ENCODE measurements around the gene FARP1.

DNA sequence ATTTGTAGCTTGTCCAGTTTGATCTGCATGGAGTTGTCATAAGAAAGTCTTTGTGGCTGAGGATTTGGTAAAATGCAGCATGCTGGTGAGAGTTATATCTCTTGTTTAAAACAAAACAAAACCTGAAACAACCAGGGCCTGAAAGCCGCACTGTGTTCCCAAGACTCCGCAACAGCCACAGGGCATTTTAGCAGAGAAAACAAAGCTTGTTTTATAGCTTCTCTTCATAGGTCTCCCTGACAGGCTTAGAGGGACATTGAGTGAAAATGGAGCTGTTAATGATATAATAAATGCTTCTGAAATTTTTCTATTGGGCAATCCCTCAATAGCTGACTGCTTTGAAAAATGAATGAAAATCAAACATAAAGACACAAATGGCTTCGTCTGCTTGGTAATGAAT is 182.8 kb downstream of the FARP1 start:
- TF ChIP-seq ZNF202 (tag by site-specific recombination; IDR thresholded peaks at IDR 0.05; ENCODE audit: borderline replicate concordance): no peak
- TF ChIP-seq BCL11B (tag by site-specific recombination; IDR thresholded peaks at IDR 0.05; ENCODE audit: low read depth): no peak
- TF ChIP-seq, protein P1, sequence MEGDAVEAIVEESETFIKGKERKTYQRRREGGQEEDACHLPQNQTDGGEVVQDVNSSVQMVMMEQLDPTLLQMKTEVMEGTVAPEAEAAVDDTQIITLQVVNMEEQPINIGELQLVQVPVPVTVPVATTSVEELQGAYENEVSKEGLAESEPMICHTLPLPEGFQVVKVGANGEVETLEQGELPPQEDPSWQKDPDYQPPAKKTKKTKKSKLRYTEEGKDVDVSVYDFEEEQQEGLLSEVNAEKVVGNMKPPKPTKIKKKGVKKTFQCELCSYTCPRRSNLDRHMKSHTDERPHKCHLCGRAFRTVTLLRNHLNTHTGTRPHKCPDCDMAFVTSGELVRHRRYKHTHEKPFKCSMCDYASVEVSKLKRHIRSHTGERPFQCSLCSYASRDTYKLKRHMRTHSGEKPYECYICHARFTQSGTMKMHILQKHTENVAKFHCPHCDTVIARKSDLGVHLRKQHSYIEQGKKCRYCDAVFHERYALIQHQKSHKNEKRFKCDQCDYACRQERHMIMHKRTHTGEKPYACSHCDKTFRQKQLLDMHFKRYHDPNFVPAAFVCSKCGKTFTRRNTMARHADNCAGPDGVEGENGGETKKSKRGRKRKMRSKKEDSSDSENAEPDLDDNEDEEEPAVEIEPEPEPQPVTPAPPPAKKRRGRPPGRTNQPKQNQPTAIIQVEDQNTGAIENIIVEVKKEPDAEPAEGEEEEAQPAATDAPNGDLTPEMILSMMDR (tag by site-specific recombination; IDR thresholded peaks at IDR 0.05): no peak
